RKO (cell line): ENCODE measurements around the gene CAMSAP1.

Experiments
- DNase-seq: peaks from one replicate; pipeline ENCODE4 v3.0.0-alpha.2; 2016; ENCODE audit warnings: low spot score

Gene CAMSAP1

DNA sequence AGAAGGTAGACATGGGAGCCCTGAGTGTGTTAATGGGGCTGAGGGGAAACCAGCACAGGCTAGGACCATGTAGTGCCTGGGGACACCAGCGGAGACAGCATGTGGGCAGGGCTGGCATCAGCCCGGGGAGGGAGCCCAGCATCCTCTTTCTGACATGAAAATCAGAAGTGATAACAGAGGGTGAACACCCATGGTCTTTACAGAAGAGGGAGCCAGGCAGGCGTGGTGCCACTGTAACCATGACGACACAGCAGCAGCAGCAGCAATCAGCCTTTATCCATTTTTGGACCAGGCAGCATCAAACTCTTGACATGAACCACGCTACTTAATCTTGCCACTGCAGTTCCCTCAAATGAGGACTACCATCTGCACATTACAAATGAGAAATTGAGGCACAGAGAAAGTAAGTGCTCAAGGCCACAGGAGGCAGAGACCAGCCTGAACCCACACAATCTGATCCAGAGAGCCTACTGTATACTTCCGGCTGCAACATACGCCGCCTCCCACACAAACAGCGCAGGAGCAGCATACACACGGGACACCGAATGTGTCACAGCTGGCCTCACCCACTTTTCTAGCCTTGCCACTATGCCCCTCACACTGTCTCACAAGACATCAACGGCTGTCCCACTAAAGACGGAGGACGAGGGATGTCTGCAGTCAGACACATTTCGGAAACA lies 23.8 kb downstream of the CAMSAP1 start:
- no peak for DNase-seq

DNA sequence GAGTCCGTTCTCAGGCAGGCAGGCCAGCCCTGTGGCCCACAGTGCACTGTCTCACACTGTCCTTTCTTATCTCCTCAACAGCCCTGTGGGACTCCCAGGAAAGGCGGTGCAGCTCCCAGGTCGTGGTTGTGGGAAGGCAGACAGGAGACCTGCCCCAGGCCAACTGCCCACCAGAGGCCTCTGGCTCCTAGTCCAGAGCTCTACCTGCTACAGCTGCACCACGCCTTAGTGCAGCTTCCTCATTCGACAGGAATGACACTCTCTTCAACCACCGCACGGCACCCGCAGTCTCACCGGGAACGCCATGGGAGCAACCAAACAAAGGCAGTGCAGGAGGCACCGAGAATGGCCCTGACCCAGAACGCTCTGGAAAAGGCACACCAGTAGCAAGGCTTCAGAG lies 25.3 kb downstream of the CAMSAP1 start:
- no peak for DNase-seq

DNA sequence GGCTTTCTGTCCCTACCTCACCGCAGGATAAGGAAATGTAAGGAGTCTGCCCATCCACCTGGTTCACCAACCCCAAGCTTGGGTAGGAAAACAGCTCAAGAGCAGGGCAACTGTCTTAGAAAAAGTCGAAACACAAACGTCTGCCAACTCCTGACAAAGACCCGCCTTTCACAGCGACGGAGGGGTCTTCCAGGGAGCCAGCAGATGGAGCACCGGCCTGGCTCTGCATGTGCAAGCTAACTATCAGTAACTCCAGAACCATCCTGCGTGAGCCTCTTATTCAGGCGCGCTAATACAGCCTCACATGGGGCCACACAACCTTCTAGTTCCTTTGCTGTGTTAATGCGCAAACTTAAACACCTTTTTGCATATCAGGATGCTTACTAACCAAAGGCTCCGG lies 26.9 kb downstream of the CAMSAP1 start:
- no peak for DNase-seq

DNA sequence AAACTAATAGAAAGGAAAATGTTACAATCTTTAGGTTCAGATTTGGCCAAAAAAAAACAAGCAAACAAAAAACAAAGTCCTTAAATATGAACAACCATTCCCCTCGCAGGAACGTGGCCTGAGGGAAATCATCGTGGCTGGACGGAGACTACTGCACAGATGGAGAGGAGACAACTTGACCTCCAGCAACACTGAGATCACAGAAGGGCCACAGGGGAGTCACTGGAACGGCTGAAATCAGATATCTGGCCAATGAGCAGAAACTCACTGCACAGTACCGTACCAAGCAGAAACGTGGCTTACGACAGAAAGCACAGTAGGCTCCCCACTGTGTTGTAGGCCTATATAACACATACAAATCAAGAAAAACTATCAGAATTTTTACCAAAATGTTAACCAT lies 27.7 kb downstream of the CAMSAP1 start:
- DNase-seq = no peak

DNA sequence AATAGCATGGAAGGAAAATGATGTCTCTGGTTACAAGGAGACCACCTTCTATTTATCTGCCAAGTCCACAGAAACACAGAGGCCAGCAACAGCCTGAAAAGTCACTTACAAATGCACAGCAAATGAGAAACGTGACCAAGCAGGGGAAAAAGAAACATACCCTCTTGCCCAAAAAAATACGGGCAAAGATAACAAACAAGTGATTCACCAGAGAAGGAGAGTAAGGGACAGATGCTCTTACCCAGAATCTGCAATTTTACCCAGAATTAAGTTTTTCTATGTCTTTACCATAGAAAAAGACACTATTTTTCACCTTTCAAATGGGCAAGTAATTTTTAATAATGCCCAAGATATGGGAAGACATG lies 28.1 kb downstream of the CAMSAP1 start:
- no peak for DNase-seq

DNA sequence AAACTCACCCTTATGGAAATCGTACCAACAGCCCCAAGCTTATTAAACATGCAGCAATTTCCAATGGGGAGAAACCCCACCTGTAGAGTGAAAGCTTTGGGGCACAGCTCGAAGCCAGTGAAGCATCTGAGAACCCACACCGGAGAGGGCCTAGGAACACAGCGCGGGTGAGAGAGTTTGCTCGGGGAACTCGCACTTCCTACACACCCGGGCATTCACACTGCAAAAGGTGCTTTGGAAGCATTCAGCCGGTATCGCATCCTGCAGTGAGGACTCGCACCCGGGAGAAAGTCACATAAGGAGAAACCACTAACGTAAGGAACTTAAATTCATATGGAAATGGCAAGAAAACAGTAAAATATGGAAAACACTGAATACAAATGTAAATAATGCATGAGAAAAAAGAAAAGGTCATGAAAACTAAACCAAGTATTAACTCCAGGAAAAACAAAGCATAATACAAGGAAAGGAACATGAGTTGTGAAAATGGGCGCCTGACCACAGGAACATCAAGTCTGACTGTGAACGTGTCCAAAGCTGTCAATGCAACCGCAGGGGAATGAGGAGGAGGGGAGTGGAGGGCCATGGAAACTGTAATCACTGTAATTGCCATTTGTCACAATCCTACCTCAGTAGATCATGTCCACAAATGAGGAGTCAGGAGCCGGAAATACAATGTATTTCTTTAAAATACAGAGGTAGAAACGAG lies 28.7 kb downstream of the CAMSAP1 start:
- DNase-seq = no peak

DNA sequence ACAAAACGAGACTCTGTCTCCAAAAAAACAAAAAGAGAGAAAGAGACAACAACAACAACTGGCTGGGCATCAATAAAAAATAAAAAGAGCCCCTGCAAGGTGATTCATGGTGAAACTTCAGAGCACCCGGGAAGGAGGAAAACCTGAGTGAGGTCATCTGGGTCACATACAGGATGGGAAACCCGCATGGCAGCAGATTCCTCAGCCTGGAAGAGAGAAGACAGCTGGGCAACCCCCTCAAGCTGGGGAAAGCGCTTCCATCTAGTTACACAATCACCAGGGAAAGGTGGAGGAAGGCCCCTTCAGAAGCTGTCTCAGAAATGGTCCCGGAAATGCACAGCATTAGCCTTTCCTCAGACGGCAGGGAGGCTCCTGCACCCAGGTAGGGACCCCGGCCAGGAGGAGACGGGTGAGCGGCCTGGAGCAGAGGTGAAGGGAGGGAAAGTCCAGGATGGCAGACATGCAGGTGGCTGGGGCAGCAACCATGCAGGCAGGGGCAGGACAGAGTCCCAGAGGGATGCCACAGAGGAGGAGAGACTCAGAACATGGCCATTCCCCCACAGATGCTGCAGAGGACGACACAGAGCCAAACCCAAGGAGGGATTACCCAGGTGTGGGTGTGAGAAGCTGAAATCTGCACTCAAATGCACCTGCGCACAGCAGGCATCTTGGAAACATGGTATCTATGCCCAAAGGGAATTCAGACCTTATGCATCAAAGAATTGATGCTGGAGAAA lies 29.4 kb downstream of the CAMSAP1 start:
- DNase-seq = no peak

DNA sequence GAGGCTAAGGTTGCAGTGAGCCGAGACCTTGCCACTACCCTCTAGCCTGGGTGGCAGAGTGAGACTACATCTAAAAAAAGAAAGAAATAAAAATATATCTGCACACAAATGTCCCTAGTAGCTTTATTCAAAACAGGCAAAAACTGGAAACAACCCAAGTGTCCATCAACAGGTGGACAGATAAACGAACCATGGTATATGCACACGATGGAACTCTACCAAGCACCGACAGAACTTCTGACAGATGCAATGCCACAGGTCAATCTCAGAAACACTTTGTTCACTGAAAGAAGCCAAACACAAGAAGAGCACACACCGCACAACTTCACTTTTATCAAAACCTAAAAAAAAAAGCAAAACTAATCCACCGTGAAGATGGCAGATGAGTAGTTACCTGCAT lies 30.4 kb downstream of the CAMSAP1 start:
- DNase-seq = no peak

DNA sequence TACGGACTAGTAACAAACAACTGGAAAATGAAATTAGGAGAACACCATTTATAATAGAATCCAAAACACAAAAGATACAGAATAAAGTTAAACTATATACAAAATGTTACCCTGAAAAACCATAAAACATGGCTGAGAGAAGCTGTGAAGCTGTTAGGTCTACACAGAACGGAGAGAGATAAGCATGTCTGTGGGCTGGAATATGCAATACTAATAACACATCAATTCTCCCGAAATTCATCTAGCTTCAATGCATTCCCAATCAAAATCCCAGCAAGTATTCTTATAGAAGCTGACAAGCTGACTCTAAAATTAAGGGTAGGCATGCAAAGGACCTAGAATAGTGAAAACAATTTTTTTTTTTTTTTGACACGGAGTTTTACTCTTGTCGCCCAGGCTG lies 32.5 kb downstream of the CAMSAP1 start:
- no peak for DNase-seq

DNA sequence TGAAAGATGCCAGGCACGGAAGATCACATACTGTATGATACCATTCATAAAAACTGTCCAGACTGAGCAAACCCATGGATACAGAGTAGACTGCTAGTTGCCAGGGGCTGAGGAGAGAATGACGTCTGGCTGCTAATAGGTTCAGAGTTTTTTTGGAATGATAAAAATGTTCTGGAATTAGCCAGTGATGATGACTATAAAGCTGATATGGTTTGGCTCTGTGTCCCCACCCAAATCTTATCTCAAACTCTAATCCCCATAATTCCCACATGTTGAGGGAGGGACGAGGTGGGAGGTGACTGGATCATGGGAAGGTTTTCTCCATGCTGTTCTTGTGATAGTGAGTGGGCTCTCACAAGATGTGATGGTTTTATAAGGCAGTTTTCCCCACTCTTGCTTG lies 37.4 kb downstream of the CAMSAP1 start:
- no peak for DNase-seq

DNA sequence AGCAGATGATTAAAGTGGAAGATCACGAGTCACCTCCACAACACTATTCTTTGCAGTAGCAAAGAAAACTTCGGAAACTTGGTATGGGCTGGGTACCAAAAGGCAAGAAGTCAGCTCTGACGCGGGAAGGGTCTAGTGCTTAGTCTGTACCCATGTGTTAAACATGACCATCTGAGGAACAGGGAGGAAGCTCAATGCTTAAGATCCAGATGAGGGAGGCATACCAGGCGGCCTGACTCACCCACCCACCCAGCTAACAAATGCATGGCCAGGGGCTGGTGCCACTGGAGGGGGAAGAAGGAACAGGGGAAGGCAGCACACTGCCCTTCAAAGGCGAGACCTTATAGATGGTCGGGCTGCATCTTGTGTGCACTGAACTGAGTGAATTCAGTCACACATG lies 41.8 kb downstream of the CAMSAP1 start:
- DNase-seq = no peak

DNA sequence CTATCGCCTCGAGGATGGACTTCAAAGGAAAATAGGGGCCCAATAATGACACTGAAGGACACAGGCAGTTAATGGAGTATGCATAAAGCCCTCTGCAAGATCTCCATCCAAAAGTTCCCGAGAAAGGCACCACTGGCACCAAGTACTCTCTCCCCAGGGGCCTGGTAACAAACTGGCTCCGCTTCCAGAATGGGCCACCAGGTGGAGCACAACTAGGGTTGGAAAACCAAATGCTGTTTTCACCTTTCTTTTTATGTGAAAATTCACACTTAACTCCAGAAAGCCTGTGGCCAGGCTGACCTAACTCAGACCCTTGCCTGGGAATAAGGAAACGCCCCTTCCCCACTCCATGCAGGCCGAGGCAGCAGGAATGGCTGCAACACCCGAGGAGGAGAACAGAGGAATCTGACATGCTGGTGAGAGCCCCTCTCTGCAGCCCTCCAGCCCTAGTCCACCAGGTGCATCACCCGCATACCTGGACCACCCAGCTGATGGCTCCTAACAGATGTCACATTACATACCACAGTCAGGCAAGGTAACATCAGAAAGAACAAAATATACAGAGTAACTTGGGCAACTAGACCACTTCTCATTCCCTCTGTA lies 42.8 kb downstream of the CAMSAP1 start:
- DNase-seq = peak; percentile 70

DNA sequence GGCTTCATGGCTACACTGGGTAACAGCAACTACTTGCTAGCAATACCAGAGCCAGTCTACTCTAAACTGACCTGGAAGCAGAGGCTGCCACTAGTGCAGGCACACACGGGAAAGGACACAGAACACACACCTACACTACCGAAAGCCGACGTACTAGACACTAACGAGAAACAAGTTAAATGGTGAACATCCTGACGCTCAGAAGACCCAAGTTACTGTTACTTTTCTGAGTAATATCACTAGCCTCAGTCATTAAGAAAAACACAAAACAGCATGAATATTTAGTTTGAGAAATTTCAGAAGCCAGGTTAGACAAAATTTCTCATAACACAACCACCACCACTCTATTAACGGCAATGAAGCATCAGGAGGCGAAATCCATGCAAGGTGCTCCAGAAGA lies 44.5 kb downstream of the CAMSAP1 start:
- no peak for DNase-seq

DNA sequence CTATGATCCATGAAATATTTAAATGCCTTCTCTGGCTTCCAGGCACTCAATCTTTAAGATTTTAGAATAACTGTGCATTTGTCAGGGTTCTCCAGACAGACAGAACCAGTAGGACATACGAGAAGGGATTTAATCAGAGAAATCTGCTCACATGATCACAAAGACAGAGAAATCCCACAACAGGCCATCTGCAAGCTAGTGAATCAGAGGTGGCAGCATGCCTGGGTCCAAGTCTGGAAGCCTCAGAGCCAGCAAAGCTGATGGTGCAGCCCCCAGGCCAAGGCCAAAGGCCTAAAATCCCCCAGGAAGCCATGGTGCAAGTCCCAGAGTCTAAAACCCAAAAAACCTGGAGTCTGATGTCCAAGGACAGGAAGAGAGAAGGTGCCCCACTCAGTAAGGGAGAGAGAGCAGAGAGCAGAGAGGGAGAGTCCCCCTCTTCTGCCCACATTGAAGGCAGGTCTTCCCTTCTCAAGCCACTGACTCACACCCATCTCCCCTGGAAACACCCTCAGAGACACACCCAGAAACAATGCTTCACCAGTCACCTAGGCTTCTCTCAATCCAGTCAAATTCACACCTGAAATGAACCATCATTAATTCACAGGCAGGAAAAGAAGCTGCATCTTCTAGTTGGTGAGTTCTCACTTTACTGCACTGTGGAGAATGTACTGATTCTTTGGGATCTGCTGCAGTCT lies 48.7 kb downstream of the CAMSAP1 start:
- no peak for DNase-seq

DNA sequence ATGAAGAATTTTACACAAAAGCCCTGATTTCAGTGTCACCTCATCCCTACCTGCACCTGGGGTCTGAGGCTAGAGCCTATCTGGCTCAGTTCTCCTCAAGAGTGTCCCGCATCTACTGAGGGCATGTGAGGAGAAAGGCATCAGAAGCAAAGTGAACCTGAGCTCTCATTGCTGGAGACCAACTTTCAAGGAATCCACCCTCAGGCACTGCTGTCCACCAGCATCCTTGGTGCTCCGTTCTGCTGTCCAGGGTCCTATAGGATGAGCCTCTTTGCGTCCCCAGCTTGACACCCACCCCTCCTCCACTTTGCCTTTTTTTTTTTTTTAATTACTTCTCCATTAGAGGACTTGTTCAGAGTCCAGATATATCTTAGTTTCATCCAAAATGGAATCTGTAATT lies 49.5 kb downstream of the CAMSAP1 start:
- peak; percentile 35 for DNase-seq

DNA sequence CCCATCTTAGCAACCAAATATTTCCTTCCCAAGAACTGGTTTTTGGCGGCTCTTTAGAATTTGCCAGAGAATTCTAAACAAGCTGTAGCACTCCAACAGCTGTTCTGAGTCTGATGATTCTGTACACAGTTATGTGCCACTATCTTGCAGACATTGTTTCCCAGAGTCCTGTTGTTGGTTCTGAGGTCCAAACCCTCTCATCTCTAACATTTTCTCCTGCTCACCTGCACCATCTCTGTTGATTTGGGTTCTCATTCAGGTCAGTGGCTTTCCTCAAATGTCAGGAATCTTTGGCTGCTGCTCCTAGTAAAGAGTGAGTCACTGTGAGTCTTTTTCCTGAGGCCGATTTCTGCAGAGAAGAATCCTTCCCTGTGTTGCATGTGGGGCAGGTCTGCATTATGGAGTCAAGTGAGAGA lies 50.0 kb downstream of the CAMSAP1 start:
- DNase-seq = no peak

DNA sequence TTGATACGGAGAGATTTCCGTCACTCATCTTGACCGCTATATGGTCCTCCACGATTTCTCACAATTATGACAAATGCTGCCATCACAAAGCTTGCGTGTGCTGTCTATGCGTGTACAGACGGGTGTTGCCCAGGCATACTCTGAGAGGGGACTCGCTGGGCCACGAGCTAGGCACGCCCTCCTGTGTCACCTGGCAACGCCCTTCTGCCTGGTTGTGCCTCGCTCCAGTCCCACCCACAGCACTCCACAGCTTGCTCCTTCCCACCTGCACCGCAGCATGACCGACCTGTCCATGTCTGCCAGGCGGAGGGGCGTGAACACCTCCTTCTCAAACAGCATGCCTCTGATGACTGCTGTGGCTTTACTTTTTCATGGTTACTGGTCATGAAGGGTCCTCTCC lies 55.6 kb downstream of the CAMSAP1 start:
- DNase-seq = no peak

DNA sequence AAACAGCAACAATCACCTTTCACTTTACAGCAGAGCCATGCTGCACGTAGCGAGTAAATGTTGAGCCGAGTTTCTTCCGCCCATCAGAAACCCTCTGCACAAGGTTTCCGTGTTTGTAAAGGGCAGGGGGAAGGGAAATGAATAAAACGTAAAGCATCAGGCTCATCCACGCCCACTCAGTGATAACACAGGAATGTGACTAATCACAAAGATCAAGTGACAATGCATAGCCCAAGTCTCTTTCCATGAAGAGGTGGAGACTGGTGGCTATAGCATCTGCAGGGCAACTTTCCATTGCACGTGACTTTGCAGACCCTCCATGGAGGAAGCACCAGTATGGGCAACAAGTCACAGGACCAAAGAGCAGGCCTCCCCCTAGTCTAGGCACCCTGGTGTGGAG lies 56.6 kb downstream of the CAMSAP1 start:
- no peak for DNase-seq

DNA sequence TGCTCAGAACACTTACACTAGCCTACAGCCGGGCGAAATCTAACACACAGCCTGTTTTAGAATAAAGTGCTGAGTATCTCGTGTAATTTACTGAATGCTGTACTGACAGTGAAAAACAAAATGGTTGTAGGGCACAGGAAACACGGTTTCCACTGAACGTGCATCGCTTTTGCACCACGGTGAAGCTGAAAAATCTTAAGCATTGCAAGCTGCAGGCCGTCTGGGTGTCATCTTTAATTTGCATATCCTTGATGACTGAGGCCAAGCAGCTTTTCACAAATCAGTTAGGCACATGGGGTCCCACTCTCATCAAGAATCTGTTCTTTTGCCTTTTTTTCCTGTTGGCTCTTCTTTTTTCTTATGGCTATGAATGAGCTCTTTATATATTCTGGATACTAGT lies 58.2 kb downstream of the CAMSAP1 start:
- no peak for DNase-seq

DNA sequence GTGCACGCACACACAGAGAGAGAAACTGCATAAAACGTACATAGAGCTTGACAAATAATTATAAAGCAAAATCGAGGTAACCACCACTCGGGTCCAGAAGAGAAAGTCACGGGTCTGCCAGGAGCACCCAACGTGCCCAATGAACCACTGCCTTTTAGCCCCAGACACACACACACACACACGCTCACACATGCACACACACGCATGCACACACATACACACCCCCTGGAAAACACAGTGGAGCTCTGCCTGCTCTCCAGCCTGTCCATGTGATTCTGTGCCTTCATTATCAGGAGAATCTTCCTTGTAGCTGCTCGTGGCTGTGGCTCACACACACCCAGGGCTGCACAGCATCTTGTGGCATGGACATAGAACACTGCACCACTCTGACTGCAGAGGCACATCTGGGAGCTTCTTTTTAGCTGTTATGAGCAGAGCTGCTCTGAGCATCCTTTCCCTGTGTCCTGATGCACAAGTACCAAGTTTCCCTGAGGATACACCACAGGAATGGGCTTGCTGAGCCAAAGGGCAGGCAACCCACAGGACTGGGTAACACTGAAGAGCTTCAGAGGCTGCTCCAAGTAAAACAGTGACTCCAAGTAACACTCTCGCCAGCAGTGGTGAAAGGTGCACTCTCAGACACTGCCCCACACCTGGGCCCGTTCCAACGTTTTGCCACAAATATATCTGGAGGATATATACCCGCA lies 58.9 kb downstream of the CAMSAP1 start:
- DNase-seq = no peak

DNA sequence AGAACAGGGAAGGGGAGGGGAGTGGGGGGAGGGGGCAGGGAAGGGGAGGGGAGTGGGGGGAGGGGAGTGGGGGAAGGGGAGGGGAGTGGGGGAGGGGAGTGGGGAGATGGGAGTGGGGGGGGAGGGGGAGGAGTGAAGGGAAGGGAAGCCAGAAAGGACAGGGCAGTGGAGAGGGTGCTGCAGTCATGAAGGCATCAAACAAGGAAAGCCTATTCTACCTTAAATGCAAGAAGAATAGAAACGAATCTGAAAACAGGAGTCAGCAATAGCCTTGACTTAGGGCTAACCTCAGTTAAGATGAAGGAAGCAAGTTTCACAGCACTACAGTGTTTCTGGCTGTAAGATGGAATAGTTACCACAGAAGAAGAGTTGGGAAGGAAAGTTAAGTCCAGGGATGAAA lies 59.5 kb downstream of the CAMSAP1 start:
- DNase-seq = no peak

DNA sequence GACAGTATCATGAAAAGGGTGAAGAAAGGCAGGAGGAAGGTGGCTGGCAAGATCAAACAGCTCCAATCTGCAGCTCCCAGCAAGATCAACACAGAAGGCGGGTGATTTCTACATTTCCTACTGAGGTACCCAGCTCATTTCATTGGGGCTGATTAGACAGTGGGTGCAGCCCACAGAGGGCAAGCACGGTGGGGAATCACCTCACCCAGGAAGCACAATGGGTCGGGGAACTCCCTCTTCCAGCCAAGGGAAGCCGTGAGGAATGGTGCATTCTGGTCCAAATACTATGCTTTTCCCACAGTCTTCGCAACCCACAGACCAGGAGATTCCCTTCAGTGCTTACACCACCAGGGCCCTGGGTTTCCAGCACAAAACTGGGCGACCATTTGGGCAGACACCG lies 66.8 kb downstream of the CAMSAP1 start:
- DNase-seq = no peak
